ENCODE results near the gene NDUFB2.

DNA sequence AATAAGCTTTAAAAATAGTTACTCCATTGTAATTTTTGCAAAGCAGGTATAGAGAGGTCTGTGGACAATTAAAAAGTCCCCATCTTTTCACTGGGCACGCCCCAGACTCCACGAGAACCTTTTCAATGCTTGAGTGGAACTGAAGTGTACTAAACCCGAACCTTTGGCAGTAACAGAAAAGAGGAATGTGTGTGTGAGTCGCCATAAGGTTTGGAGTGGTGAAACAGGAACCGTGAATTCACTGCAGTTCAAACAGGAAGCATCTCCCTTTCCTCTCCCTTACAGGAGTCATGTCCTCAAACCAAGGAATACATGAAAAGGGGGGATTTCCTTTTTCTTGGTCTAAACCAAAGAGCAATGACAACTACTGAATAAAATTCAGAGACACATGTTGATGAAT lies 23.2 kb downstream of the NDUFB2 start:
- TF ChIP-seq POLR2A (IDR thresholded peaks at IDR 0.05) = no peak
- TF ChIP-seq, protein P1, sequence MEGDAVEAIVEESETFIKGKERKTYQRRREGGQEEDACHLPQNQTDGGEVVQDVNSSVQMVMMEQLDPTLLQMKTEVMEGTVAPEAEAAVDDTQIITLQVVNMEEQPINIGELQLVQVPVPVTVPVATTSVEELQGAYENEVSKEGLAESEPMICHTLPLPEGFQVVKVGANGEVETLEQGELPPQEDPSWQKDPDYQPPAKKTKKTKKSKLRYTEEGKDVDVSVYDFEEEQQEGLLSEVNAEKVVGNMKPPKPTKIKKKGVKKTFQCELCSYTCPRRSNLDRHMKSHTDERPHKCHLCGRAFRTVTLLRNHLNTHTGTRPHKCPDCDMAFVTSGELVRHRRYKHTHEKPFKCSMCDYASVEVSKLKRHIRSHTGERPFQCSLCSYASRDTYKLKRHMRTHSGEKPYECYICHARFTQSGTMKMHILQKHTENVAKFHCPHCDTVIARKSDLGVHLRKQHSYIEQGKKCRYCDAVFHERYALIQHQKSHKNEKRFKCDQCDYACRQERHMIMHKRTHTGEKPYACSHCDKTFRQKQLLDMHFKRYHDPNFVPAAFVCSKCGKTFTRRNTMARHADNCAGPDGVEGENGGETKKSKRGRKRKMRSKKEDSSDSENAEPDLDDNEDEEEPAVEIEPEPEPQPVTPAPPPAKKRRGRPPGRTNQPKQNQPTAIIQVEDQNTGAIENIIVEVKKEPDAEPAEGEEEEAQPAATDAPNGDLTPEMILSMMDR (IDR thresholded peaks at IDR 0.05) = no peak

All from Peyer's patch (tissue), 4 donors.